OCI-LY1 (cell line): ENCODE measurements around the gene TENM4.

ENCODE experiments used
- H2AFZ ChIP-seq: fragments of 200-600 bp; sonication (generic), shearing (Covaris generic); 2 replicates; pipeline ENCODE4 v1.6.0; 2014; ENCODE audit warnings: antibody characterized with exemption, mild to moderate bottlenecking, low read length
- H3F3A ChIP-seq: fragments of 200-600 bp; sonication (generic), shearing (Covaris generic); 2 replicates; pipeline ENCODE4 v1.6.0; 2014; ENCODE audit warnings: mild to moderate bottlenecking, antibody characterized with exemption, low read length, moderate library complexity; ENCODE audit not compliant: insufficient read depth
- H3K27ac ChIP-seq: fragments of 200-600 bp; sonication (generic); 2 replicates; pipeline ENCODE4 v1.5.1; 2014; ENCODE audit warnings: low read length, mixed run types, mild to moderate bottlenecking, low read depth; ENCODE audit not compliant: poor library complexity, severe bottlenecking
- H3K27me3 ChIP-seq: fragments of 200-600 bp; sonication (generic); 2 replicates; pipeline ENCODE4 v1.6.0; 2014; ENCODE audit warnings: antibody characterized with exemption, mild to moderate bottlenecking, low read length, moderate library complexity; ENCODE audit not compliant: insufficient read depth
- H3K36me3 ChIP-seq: fragments of 200-600 bp; sonication (generic); 2 replicates; pipeline ENCODE4 v1.6.1; 2014; ENCODE audit warnings: mild to moderate bottlenecking, antibody characterized with exemption, low read length, moderate library complexity, mixed read lengths; ENCODE audit not compliant: insufficient read depth
- H3K4me1 ChIP-seq: fragments of 200-600 bp; sonication (generic); 2 replicates; pipeline ENCODE4 v1.5.1; 2014; ENCODE audit warnings: mild to moderate bottlenecking, low read length, moderate library complexity; ENCODE audit not compliant: insufficient read depth, severe bottlenecking
- H3K4me2 ChIP-seq: fragments of 200-600 bp; sonication (generic), shearing (Covaris generic); 2 replicates; pipeline ENCODE4 v1.6.1; 2014; ENCODE audit warnings: low read length
- H3K4me3 ChIP-seq: fragments of 200-600 bp; sonication (generic); 2 replicates; pipeline ENCODE4 v1.5.1; 2014; ENCODE audit warnings: low read length, low read depth, mild to moderate bottlenecking, mixed read lengths; ENCODE audit not compliant: poor library complexity, severe bottlenecking
- H3K79me2 ChIP-seq: fragments of 200-600 bp; shearing (Covaris generic); 2 replicates; pipeline ENCODE4 v1.6.1; 2016; ENCODE audit warnings: mixed run types, low read length, mixed read lengths; ENCODE audit not compliant: insufficient read depth
- H3K9ac ChIP-seq: fragments of 200-600 bp; sonication (generic), shearing (Covaris generic); 2 replicates; pipeline ENCODE4 v1.6.1; 2014; ENCODE audit warnings: mild to moderate bottlenecking, low read length, mixed read lengths
- H3K9me2 ChIP-seq: fragments of 200-600 bp; sonication (generic), shearing (Covaris generic); 2 replicates; pipeline ENCODE4 v1.6.1; 2014; ENCODE audit warnings: low read depth, mild to moderate bottlenecking, low read length, mixed read lengths
- H3K9me3 ChIP-seq: fragments of 200-600 bp; shearing (Covaris generic); 2 replicates; pipeline ENCODE4 v1.6.1; 2014; ENCODE audit warnings: low read length, mixed read lengths
- H4K20me1 ChIP-seq: fragments of 200-600 bp; sonication (generic), shearing (Covaris generic); 2 replicates; pipeline ENCODE4 v1.6.0; 2016; ENCODE audit warnings: mild to moderate bottlenecking, low read length; ENCODE audit not compliant: insufficient read depth
- CTCF ChIP-seq: fragments of 200-600 bp; sonication (generic), shearing (Covaris generic); IDR thresholded peaks from 2 replicates; pipeline ENCODE4 v1.5.1; 2017; ENCODE audit warnings: mild to moderate bottlenecking, antibody characterized with exemption, low read length, moderate library complexity, mixed read lengths
- EZH2 ChIP-seq: fragments of 200-600 bp; sonication (generic), shearing (Covaris generic); IDR thresholded peaks from 2 replicates; pipeline ENCODE4 v1.8.0; 2017; ENCODE audit warnings: borderline replicate concordance, mixed run types, mild to moderate bottlenecking, antibody characterized with exemption, low read length, moderate library complexity, mixed read lengths

TENM4 gene

GRCh38 chr11:79229047-79229446 lies 211.8 kb downstream of the TENM4 start:
- no peak overlapping the region for H3K4me3 ChIP-seq
- TF ChIP-seq EZH2 (no peak), CTCF (no peak)
- H3K36me3 ChIP-seq: no peaks in the 10 kb centered on the region
- no peak overlapping the region for H3K4me2 ChIP-seq
- no peaks in the 10 kb centered on the region for H3K9me2 ChIP-seq
- H3K9ac ChIP-seq: no peak overlapping the region
- no peaks in the 10 kb centered on the region for H3K79me2 ChIP-seq
- H3F3A ChIP-seq: no peaks in the 10 kb centered on the region
- H3K9me3 ChIP-seq: no peaks in the 10 kb centered on the region
- H2AFZ ChIP-seq: no peak overlapping the region
- no peaks in the 10 kb centered on the region for H3K4me1 ChIP-seq
- no peaks in the 10 kb centered on the region for H4K20me1 ChIP-seq
- no peak overlapping the region for H3K27ac ChIP-seq
- no peaks in the 10 kb centered on the region for H3K27me3 ChIP-seq

- Histone ChIP-seq H3K27me3 (no peaks in the 10 kb centered on the region), H2AFZ (no peak overlapping the region), H3K9me3 (no peaks in the 10 kb centered on the region), H3K27ac (no peak overlapping the region), H3F3A (no peaks in the 10 kb centered on the region), H3K4me2 (no peak overlapping the region), H3K9ac (no peak overlapping the region), H3K9me2 (no peaks in the 10 kb centered on the region), H3K79me2 (no peaks in the 10 kb centered on the region), H4K20me1 (no peaks in the 10 kb centered on the region), H3K36me3 (no peaks in the 10 kb centered on the region), H3K4me3 (no peak overlapping the region), H3K4me1 (no peaks in the 10 kb centered on the region)
- TF ChIP-seq CTCF (no peak), EZH2 (no peak)
These were observed 212.8 kb downstream of the TENM4 start for GRCh38 chr11:79227767-79228755.

- no peaks in the 10 kb centered on the region for H3K4me1 ChIP-seq
- no peaks in the 10 kb centered on the region for H3K9me3 ChIP-seq
- no peaks in the 10 kb centered on the region for H3K36me3 ChIP-seq
- H3K4me2 ChIP-seq: no peak overlapping the region
- no peaks in the 10 kb centered on the region for H3K79me2 ChIP-seq
- no peak overlapping the region for H3K4me3 ChIP-seq
- H3K9ac ChIP-seq: no peak overlapping the region
- H3F3A ChIP-seq: no peaks in the 10 kb centered on the region
- H3K27me3 ChIP-seq: no peaks in the 10 kb centered on the region
- TF ChIP-seq EZH2 (no peak), CTCF (no peak)
- H3K9me2 ChIP-seq: no peaks in the 10 kb centered on the region
- H3K27ac ChIP-seq: no peak overlapping the region
- no peaks in the 10 kb centered on the region for H4K20me1 ChIP-seq
- H2AFZ ChIP-seq: no peak overlapping the region
These were observed 213.5 kb downstream of the TENM4 start for GRCh38 chr11:79227308-79227707.
